ENCODE measurements around the gene GORASP2.
"Not testable (repeated sequence)": the region's sequence is repeated elsewhere in the genome, so short reads cannot be mapped to it uniquely, and the experiment has no call there.

The GORASP2 gene

GRCh38 chr2:170928824-170929685 is at the start of gene GORASP2:
Gene GORASP2, plus strand, starts transcription at chr2:170929253. Its CDS starts 88 bp downstream, at chr2:170929341.
- DNase-seq (ENCODE audit: low read depth) = peak; percentile 92

- no peak for DNase-seq (ENCODE audit: low read depth)
Observed at GRCh38 chr2:170881840-170882239, 47.2 kb upstream of the GORASP2 start.

GRCh38 chr2:170882758-170883157 is 46.3 kb upstream of the GORASP2 start:
- no peak for DNase-seq (ENCODE audit: low read depth)

- DNase-seq (ENCODE audit: low read depth) = no peak
Observed at GRCh38 chr2:170883683-170884082, 45.4 kb upstream of the GORASP2 start.

- DNase-seq (ENCODE audit: low read depth) = no peak
Observed at GRCh38 chr2:170885130-170885791, 43.8 kb upstream of the GORASP2 start.

GRCh38 chr2:170886386-170886785 is 42.7 kb upstream of the GORASP2 start:
- no peak for DNase-seq (ENCODE audit: low read depth)

GRCh38 chr2:170887496-170887895 is 41.6 kb upstream of the GORASP2 start:
- DNase-seq (ENCODE audit: low read depth) = no peak

GRCh38 chr2:170887896-170888295 is 41.2 kb upstream of the GORASP2 start:
- no peak for DNase-seq (ENCODE audit: low read depth)

GRCh38 chr2:170891893-170892292 is 37.2 kb upstream of the GORASP2 start:
- DNase-seq (ENCODE audit: low read depth) = no peak

- DNase-seq (ENCODE audit: low read depth) = no peak
Observed at GRCh38 chr2:170892391-170892951, 36.6 kb upstream of the GORASP2 start.

GRCh38 chr2:170895023-170895757 is 33.9 kb upstream of the GORASP2 start:
- no peak for DNase-seq (ENCODE audit: low read depth)

GRCh38 chr2:170896622-170897021 is 32.4 kb upstream of the GORASP2 start:
- no peak for DNase-seq (ENCODE audit: low read depth)

GRCh38 chr2:170897108-170897507 is 31.9 kb upstream of the GORASP2 start:
- no peak for DNase-seq (ENCODE audit: low read depth)

- no peak for DNase-seq (ENCODE audit: low read depth)
Observed at GRCh38 chr2:170905864-170906263, 23.2 kb upstream of the GORASP2 start.

- no peak for DNase-seq (ENCODE audit: low read depth)
Observed at GRCh38 chr2:170911314-170911889, 17.7 kb upstream of the GORASP2 start.

- not testable (repeated sequence) for DNase-seq (ENCODE audit: low read depth)
Observed at GRCh38 chr2:170914994-170915666, 13.9 kb upstream of the GORASP2 start.

- DNase-seq (ENCODE audit: low read depth) = no peak
Observed at GRCh38 chr2:170917219-170917913, 11.7 kb upstream of the GORASP2 start.

GRCh38 chr2:170917957-170918356 is 11.1 kb upstream of the GORASP2 start:
- no peak for DNase-seq (ENCODE audit: low read depth)

GRCh38 chr2:170921873-170922272 is 7.2 kb upstream of the GORASP2 start:
- DNase-seq (ENCODE audit: low read depth) = not testable (repeated sequence)

- DNase-seq (ENCODE audit: low read depth) = no peak
Observed at GRCh38 chr2:170922634-170923494, 6.2 kb upstream of the GORASP2 start.

All from stimulated activated CD8-positive, alpha-beta memory T cell treated with anti-CD3 and anti-CD28 coated beads, Interleukin-15, amount 100 ng/mL, for 1 hour (primary cell).